Measurements from ENCODE around the gene PHF19.
A peak's percentile ranks its signal among the peaks of the same experiment; 100 is the strongest.

The PHF19 gene

GRCh38 chr9:120891884-120892747 is 15.1 kb upstream of the PHF19 start:
- peak in 1 of 2 experiments; percentile 54 for DNase-seq

- DNase-seq: peak; percentile 73 to 80
These were observed 14.4 kb upstream of the PHF19 start for GRCh38 chr9:120891245-120891883.

- peak in 1 of 2 experiments; percentile 66 for DNase-seq
These were observed 13.6 kb upstream of the PHF19 start for GRCh38 chr9:120890320-120891244.

- DNase-seq: no peak
These were observed 12.8 kb upstream of the PHF19 start for GRCh38 chr9:120889606-120890271.

- no peak for DNase-seq
These were observed 11.6 kb upstream of the PHF19 start for GRCh38 chr9:120888626-120889025.

DNA sequence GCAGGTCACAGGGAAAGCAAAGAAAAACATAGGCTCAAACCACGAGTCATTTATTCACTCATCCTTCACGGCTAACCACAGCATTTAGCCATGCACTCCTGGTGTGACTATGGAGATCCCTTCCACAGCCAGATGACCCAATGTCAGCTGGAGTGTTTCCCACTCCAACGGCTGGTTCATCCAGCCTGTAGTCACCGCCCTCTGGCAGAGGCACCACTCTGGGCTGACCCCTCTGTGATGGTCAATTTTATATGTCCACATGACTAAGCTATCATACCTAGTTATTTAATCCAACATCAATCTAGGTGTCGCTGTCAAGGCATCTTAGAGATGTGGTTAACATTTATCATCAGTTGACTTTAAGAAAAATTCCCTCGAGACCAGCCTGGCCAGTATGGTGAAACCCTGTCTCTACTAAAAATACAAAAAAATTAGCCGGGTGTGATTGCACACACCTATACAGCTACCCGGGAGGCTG is 9.5 kb upstream of the PHF19 start:
- no peak for DNase-seq

DNA sequence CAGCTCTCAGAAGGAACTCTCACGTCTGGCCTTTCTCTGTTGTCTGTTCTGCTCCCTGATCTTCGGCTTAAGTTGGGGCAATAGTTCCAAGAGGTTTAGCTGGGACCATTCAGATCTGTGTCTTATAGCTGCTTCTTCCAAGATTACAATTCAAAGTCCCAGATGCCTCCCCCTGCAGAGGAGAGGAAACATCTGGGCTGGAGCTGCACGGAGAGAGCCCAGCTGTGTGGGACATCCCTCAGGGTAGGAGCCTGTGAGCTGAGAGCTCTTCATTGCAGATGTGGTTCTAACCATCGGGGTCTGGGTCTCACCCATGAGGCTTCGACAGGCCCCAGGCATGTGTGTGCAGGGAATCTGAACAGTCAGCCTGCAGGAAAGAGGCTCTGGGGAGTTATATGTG is 9.0 kb upstream of the PHF19 start:
- no peak for DNase-seq

DNA sequence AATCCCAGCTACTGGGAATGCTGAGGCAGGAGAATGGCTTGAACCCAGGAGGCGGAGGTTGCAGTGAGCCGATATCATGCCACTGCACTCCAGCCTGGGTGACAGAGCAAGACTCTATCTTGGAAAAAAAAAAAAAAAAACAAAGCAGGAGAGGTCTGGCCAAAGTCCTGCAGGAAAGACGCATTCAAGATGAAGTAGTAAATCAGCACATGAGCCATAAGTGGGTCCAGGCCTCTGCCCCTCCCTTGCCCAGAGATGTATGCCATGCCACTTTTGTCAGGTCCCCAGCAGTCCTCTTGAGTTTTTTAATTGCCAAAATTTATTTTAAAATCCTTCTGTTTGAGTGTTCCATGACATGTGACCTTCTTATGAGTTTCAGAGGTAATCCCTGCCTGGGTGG is 8.5 kb upstream of the PHF19 start:
- no peak for DNase-seq

- DNase-seq: no peak
These were observed 6.6 kb upstream of the PHF19 start for GRCh38 chr9:120883608-120883996.

GRCh38 chr9:120882935-120883607 is 6.1 kb upstream of the PHF19 start:
- DNase-seq: no peak

DNA sequence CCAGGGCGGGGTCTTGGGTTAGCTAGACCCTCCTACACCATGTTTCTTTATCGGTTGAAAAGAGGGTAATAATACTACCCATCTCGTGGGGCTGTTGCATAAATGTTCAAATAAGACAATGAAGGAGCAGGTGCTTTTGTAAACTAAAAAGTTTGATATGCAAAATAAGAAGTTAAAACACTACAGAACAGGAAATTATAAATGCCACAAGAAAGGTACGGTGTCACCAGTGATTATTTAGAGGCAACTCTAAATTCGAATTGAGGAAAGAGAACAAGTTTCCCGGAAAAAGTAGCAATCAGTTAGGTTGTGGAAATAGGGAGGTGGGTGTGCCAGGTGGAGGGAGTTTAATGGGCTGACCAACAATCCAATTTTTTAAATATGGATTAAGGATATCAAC is 2.5 kb upstream of the PHF19 start:
- no peak for DNase-seq

- peak in 1 of 2 experiments; percentile 56 for DNase-seq
These were observed 1.5 kb upstream of the PHF19 start for GRCh38 chr9:120878188-120879130.

DNA sequence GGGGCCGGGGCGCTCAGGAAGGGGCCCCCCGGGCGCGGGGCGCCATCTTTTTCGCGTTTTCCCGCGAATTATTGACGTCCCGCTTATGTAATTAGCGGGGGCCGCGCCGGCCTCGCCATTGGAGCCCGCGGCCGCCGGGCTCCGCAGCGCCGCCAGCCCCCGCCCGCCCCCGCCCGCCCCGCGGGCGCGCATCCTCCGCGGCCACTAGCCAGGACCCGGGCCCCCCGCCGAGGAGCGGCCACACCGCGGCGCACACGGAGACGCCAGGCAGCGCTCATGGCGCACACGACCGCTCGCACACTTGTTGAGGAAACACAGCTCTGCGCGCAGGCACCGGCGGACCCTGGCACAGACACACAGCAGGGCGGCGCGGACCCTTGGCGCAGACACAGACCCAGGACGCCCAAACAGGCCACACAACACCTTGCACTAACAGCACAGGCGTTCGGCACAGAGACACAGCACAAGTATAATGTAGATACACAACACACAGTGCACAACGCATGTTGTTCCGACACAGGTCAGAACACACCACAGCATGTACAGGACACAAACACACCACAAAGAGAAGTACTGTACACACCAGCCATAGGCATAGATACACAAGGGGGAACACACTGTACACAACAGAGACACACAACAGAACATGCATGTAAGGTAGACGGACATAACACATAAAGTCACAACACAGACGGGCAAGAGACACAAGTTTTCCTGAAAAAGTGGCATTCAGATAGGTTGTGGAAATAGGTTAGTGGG is 467 bp upstream of the PHF19 start:
- DNase-seq: peak; percentile 80 to 86

DNA sequence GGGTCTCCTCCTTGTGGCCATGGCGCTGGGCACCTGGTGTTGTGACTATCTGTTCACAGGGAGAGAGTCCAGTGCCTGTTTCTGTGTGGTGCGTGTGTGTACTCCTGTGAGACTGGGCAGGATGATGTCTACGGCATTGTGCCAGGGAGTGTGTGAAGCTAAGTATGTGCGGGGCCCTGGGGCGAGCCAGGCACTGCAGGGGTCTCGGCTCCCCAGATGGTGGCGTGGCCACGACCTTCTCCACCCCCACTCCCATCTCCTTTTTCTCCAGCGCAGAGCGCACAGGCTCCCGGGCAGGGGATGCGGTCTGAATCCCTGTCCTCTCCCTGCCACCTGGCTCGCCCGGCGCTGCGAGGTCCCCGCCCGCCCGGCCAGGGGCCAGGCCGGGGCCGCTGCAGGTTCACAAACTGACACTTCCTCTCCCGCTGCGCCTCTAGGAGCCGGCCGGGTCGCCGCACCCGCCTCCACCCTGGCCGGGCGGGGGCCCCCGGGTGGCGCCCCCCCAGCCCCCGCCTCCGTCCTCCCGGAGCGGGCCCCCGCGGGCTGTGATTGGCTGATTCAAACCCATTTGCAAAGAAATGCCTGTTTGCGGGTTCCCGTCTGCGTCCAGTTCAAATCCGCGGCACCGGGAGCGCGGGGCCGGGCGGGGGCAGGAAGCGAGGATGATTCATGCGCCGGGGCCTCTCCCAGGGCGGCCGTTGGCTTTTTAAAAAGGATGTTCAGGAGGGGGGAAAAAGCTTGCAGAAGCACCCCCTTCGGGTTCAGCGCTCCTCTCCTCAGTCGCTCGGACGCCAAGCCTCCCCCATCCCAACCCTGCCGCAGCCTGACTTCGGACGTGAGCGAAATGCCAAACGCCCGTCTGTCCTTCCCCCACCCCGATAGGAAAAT is 790 bp downstream of the PHF19 start:
- DNase-seq: peak; percentile 91 to 94

GRCh38 chr9:120875643-120875953 is 1.4 kb downstream of the PHF19 start:
- DNase-seq: no peak

DNA sequence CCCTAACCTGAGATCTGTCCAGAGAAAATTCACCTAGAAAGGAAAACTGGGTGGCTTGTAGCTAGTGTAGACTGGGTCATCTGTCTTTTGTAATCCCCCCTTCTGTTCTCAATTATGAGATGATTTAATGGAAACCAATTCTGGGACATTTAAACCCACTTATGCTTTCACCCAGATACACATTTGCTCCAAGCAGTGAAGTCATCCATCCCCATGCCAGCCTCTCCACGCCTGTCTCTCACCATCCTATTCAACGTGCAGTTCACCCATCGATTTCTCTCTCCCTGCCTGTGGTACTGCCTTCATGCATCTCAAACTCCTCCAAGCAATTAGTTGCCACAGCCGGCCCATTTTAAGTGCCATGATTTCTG is 1.8 kb downstream of the PHF19 start:
- DNase-seq: no peak

- no peak for DNase-seq
These were observed 2.5 kb downstream of the PHF19 start for GRCh38 chr9:120874226-120875194.

GRCh38 chr9:120873512-120873911 is 3.5 kb downstream of the PHF19 start:
- DNase-seq: no peak

Data from activated CD4-positive, alpha-beta T cell treated with anti-CD3 and anti-CD28 coated beads, Interleukin-2, amount 50 U/mL, for 48 hours (primary cell).